NK-92 treated with Interleukin-12 subunit alpha and Interleukin-12 subunit beta, amount 100 ng/mL, for 24 hours (cell line): ENCODE data around the gene BIN2.
"Not testable (repeated sequence)": the region's sequence is repeated elsewhere in the genome, so short reads cannot be mapped to it uniquely, and the experiment has no call there.

Experiments
- DNase-seq: peaks from one replicate; lab custom pipeline; 2025; lab: John Stamatoyannopoulos, UW

The BIN2 gene

DNA sequence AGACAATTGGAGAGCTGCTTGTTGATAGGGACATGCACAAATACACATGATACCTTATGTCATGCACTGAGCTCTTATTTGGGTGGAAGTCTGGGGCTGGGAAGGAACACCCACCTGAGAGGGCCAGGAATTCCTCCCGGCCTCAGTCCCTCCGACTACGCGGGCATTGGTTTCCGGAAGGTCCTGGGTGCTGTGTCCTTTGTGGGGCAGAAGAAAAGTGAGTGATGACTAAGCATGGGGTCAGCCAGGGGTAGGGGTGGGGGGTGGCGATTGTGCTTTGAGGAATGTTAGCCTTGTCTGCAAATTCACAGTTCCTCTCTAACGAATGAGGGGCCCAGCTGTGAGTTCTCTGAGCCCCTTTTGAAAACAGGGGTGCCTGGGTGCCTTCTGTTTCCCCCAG lies 21.7 kb upstream of the BIN2 start:
- DNase-seq = no peak

DNA sequence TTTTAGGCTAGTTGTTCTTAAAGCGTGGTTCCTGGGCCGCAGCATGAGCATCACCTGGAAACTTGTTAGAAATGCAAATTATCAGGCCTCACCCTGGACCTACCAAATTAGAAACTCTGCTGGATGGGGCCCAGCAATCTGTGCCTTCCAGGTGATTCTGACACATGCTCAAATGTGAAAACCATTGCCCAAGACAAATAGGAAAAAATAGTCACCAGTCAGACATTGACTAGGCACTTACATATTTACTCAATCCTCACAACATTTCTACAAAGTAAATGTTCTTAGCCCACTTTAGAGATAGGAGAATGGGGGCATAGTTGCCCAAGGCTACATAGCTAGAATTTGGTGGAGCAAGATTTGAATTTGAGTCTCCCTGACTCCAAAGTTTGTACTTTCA lies 19.2 kb upstream of the BIN2 start:
- no peak for DNase-seq

DNA sequence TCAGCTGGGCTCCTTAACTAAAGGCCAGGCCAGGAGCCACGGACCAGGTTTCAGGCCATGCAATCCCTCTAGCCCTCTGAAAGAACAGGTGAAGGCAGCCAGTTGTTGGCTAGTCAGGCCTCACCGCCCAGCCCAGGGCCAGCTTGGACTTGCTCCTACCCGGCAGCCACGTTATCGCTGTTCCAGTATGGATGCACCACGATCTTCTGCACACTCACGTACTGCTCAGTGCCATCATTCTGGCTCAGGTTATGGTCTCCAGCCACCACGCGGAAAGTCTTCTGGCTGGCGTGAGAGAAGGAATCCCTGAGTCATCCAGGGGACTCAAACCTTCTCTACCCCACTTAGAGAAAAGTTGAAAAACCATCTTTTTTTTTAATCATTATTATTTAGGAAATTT lies 18.4 kb upstream of the BIN2 start:
- no peak for DNase-seq

DNA sequence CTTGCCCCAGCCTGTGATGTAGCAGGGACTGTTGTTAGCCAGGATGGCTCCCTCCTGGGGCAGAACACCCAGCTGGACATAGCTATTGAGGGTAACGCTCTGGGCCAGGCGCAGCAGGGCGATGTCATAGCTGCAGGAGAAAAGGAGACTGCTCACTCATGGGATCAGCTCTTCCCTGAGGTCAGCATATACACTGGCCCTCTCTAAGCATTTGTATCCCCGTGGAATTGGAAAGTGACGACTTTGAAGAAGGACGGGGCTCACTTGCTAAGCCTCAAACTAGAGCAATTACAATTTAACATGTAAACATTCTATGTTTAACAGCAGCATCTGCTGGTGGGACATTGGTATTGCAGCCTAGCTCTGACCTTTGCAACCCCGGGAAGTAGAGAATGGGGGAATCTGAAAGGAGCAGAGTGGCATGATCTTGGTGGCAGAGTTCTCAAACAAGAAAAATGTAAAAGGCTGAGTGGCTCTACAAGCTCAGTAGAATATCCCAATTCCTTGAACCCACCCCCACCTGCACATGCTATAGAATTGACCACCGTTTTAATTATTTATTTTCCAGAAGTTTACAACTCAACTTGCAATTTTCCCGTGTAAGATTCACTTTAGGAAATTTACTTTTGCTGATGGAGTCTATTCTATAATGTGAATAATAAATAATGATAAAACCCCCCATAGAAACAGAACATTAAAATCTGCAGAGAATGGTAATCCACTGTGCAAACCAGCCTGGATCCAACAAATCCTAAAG lies 17.5 kb upstream of the BIN2 start:
- DNase-seq = peak; percentile 6

GRCh38 chr12:51339750-51340149 lies 15.8 kb upstream of the BIN2 start:
- no peak for DNase-seq

DNA sequence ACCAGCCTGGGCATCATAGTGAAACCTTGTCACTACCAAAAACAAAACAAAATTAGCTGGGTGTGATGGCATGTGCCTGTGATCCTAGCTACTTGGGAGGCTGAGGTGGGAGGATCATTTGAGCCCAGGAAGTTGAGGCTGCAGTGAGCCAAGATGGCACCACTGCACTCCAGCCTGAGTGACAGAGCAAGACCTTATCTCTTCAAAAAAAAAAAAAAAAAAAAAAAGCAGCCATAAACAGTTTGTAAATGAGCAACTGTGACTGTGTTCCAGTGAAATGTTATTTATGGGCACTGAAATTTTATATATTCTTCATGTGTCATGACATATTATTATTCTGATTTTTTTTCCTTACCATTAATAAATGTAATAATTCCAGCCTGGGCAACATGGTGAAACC lies 13.4 kb upstream of the BIN2 start:
- not testable (repeated sequence) for DNase-seq

GRCh38 chr12:51335931-51336330 lies 12.0 kb upstream of the BIN2 start:
- no peak for DNase-seq

GRCh38 chr12:51334764-51335163 lies 10.8 kb upstream of the BIN2 start:
- DNase-seq = no peak

- no peak for DNase-seq
Measured at GRCh38 chr12:51333536-51333935, 9.6 kb upstream of the BIN2 start.

- no peak for DNase-seq
Measured at GRCh38 chr12:51330186-51330585, 6.2 kb upstream of the BIN2 start.

DNA sequence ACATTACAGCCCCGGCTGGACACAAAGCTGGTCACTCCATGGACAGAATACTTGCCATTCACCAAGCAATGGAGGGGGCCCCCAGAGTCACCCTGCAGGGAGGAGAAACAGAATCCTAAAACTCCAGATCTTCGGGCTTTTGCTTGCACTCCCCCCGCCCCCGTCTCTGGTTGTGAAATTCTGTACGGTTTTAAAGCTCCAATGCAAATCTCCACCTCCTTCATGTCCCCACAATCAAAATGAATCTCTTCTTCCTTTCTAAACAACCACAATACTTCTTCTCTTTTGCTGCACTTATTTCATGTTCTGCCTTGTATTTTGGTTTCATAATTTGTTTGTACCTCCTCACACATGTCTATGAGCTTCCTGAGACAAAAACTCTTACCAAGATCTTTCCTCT lies 5.8 kb upstream of the BIN2 start:
- no peak for DNase-seq

DNA sequence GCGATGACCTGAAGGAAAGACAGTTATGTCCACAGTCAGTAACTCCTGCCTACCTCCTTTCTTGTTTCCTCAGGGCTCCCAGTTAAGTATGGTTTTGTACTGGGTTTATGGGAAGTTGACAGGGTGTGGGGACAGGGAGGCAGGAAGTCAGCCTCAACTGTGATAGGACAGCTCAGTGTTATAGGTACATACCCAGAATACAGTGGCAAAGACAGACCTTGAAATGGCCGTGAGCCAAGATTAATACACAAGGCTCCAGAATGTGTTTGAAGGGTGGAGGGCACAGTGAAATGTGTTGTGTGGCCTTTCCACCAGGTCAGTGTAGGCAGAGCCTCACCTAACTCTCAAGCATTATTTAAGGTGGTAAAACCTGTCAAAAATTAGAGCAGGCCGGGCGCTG lies 4.6 kb upstream of the BIN2 start:
- DNase-seq = no peak

DNA sequence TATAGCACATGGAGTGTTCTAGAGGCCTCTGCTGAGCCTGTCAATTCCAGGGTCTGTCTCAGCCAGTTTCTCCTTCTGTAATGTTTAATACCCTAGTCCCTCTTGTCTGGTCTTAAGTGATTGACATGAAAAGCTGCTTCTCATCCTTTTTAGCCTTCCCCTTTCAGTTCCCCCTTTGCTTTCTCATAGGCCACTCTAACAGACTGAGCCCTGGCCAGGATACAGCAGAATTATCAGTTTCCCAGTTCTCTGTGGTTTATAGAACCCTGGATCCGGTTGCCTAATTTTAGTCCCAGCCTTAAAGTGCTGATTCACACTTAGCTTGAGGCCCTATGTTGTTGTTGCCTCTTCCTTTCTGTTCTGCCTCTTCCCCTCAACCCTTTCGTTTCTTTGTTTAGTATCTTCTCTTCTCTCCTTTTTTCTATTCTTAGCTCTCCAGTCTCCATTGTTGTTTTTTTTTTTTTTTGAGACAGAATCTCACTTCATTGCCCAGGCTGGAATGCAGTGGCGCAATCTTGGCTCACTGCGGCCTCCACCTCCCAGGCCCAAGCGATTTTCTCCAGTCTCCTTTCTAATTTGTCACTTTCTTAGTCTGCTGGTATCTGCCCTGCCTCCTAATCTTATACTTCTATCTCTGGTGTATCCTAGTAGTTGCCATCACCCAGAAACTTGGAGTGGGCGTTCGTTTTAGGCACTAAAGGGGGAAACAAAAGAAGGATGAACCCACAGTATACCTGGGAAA lies 2.9 kb upstream of the BIN2 start:
- DNase-seq = no peak

- no peak for DNase-seq
Measured at GRCh38 chr12:51324953-51325352, 979 bp upstream of the BIN2 start.

DNA sequence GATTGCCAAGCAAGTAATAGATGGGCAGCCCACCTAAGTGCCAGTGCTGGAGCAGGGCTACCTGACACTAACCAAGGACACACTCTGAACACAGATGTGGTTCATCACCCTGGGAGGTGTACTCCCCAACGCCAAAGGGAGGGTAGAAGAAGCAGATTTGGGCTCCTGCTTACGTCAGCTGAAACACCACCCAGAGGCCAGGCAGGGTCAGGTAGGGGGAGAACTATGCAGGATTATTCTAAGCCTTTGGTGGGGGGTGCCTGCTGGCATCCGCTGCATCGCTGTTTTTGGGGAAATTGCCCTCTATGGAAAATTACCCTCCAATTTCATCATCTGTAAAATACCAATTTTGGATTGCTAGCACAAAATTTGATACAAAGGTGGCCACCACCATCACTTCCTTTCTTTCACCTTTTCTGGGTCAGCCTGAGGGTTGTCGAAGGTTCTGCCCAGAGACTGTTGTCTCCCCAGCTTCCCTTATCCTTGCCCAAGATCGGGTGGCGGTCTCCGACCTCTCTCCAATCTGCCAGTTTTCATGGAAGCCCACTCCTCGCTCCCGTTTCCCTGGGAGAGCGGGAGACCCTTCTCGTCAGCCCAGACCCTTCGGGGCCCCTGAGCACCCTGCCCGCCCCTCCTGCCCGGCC lies 535 bp downstream of the BIN2 start:
- peak; percentile 15 for DNase-seq

DNA sequence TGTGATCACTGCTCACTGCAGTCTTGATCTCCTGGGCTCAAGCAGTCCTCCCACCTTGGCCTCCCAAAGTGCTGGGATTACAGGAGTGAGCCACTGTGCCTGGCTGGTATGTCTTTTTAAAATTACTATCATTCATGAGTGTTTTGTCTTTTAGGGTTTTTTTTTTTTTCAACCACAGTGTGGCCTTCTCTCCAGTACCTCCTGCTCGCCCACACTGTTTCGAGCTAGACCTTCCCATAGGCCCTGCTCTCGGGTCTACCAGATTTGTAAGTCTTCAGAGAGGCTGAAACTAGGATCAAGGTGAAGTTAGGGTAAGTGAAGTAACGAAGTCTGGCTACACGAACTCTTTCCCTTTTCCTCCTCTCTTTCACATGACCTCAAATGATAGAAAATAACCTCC lies 1.5 kb downstream of the BIN2 start:
- DNase-seq = no peak

DNA sequence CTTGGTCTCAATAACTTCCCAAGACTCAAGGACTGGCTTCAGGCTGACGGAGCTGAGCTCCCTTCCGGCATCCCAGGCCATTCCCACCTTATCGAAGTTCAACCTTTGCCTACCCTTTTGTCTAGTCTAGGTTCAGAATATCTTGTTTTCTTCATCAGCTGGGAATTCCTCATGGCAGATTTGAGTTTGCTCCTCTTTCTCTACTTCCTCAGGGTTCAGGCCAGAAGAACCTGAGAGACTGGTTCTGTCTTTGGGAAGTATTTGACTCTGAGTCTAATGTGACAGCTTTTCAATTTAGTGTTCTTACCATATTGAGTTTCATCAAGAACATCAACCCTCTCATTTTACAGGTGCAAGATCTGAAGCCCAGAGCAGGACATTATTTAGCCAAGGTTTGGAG lies 2.1 kb downstream of the BIN2 start:
- DNase-seq = no peak

- no peak for DNase-seq
Measured at GRCh38 chr12:51320695-51321320, 3.2 kb downstream of the BIN2 start.

- no peak for DNase-seq
Measured at GRCh38 chr12:51320311-51320694, 3.7 kb downstream of the BIN2 start.

DNA sequence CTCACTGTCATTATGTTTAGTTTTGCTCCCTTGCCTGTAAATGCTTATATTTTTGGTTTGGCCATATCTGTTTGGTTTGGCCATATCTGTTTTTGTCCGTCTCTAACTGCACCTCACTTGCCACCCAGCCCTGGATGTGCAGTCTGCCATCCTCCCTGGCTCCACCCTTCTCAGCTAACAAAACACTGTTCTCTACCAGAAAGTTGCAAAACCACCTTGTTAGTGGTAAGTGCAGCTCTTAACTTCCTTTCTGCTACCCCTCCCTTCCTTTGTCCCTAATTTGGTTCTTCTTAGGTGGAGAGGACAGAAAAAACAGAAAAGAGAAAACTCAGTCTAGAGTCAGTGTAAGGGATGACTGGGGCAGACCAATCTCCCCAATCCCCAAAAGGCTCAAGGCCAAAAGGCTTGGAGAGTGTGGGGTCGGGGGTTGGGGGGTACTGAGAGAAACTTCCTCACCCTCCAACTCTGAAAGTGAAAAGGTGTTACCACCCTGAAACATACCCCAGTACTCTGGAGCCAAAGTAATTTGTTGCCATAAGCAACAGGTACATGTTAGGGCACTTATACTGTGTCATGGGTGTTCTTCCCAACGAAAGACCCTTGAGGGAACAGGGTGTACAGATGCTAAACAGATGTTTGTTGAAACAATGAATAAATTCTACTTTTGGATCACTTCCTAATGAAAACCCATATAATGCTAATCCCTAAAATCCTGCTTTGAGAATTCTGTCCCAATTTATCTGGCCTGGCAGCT lies 5.0 kb downstream of the BIN2 start:
- DNase-seq = peak; percentile 18

DNA sequence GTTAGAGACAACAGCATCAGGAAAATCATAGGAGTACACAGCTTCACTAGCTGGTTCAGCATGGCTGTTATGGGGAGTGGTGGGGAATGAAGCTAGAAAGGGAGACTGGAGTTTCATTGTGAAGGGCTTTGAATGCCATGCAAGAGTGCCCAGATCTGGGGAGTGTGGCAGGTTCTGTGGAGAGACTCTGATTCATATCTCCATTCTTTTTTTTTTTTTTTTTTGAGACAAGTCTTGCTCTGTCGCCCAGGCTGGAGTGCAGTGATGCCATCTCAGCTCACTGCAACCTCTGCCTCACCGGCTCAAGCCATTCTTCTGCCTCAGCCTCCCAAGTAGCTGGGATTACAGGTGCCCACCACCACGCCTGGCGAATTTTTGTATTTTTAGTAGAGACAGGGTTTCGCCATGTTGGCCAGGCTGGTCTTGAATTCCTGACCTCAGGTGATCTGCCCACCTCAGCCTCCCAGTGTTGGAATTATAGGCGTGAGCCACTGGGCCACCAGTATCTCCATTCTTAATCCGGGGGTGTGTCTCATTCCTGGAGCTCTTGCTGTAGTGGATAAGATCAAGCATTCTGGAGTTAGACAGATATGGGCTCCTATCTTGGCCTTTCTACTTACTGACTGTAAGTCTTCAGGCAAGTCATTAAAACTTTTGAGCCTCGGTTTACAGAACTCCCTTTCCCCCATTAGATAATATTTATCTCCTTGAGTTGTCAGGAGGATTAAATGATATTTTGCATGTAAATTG lies 5.7 kb downstream of the BIN2 start:
- not testable (repeated sequence) for DNase-seq
